ENCODE measurements around the gene IZUMO1. TPM values are rescaled to one million over a fixed set of nuclear protein-coding genes. Genes with fewer than 3 reads are reported as not detected.
"Not testable (repeated sequence)": the region's sequence is repeated elsewhere in the genome, so short reads cannot be mapped to it uniquely, and the experiment has no call there.

IZUMO1 gene
- total RNA-seq, 1 donor from 2014 or later, result 0.17 TPM

GRCh38 chr19:48713041-48713863, 33.5 kb downstream of the IZUMO1 start:
- peak; percentile 55 for DNase-seq

DNA sequence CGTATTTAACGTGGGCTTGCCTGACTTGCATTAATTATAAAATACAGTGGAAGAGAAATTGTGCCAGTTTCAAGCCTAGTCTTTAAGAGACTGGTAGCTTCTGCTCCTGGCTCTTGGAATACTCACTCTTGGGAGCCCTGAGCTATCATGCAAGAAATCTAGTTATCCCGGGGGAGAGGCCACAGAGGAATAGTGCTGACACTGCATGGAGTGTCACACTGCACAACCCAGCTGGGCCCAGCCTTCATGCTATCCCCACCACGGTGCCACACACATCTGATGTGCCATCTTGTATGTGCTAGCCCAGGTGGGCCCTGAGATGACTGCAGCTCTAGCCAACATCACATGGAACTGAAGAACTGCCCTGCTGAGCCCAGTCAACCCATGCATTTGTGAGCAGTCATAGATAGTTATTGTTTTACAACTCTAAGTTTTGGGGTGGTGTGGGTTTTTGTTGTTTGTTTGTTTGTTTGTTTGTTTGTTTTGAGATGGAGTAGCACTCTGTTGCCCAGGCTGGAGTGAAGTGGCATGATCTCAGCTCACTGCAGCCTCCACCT, 35.5 kb downstream of the IZUMO1 start:
- DNase-seq, result no peak

GRCh38 chr19:48708471-48708870, 38.2 kb downstream of the IZUMO1 start:
- no peak for DNase-seq

DNA sequence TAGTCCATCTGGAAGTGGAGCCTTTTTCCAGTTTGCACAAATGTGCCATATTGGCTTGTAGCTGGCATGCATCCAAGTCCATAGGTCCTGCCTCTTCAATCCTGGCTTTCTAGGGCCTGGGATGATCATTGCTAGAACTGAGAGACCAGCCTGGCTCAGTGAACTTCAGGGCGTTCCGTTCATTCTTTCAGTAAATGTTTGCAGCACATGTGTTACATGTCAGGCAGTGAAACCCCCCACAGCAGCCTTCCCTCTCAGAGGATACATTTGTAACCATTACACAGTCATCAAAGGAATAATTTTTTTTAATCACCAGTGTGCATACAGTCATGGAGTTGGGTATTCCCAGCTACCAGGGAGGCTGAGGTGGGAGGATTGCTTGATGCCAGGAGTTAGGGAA, 41.3 kb downstream of the IZUMO1 start:
- DNase-seq, result no peak

GRCh38 chr19:48703316-48703715, 43.4 kb downstream of the IZUMO1 start:
- DNase-seq, result no peak

DNA sequence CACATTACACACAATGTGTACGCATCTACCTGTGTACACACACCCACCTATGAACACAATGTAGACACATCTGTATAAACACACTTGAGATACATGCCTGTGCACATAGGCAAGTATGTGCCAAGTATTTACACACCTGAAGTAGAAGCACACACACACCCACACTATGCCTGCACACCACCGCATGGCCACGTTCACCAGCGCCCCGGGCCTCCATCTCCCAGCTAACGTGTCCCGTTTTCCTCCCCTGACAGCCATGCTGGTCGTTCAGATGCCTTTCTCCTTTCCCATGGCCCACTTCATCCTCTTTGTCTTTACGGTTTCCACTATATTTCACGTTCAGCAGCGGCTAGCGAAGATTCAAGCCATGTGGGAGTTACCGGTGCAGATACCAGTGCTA, 44.0 kb downstream of the IZUMO1 start:
- DNase-seq, result no peak

GRCh38 chr19:48698046-48698445, 48.7 kb downstream of the IZUMO1 start:
- DNase-seq, result peak; percentile 40

DNA sequence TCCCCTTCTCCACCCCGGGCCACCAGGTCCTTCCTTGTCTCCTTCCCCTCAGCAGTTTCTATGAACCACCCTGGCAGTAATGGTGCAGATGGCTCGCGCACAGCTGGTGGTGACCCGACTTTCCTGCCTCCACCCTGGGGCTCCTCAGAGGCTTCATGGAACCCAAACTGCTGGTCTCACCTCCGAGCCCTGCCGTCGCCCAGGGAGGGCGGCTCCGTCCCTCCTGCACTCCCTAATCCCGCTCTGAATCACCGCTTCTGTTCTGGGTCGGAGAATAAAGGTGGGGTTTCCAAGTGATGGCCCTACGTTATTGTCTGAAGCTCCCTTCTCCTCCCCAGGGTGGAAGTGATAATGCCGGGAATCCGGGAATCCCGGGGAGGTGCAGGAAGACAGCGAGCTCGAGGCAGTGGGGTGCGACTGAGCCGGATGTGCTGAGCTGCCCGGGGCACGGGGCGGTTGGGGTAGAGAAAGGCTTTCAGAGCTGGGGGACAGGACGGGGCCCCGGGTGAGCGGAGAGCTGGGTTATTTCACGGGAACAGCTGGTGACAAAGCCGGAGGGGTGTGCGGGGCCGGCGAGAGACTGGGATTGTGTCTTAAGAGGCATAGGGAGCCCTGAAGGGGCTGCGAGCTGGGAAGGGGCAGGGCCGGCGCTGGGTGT, 50.2 kb downstream of the IZUMO1 start:
- DNase-seq, result no peak

DNA sequence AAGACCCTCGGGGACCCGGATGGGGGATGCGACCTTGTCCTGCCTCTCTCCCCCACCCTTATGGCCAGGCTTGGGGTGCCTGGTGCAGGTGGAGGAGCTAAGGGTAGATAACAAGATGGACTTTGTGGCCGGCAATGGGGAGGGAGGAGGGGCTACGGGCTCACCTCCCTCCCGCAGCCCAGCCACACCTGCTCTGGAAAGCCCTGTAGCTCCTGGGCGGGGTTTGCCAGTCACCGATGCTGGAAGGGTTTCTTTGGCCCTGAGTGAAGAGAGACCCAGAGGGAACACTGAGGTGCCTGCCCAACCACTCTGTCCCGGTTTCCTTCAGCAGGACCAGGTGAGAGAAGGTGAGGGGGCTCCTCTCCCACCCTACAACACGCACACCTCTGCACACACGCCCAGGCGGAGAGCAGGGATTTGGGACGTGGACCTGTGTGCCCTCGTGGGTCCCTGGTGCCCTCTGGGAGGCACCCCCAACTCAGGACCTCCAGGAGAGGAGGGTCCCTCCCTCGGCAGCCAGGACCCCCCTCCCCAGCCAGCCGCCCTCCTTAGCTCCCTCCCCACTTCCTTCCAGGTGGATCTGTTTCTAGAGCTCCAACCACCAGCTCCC, 50.9 kb downstream of the IZUMO1 start, which contains the start of gene FUT2:
Gene FUT2 (plus strand): TSS at position 229 of the 610 bp plus-strand sequence. CDS start 6,986 bp downstream, outside the sequence.
- DNase-seq, result no peak

DNA sequence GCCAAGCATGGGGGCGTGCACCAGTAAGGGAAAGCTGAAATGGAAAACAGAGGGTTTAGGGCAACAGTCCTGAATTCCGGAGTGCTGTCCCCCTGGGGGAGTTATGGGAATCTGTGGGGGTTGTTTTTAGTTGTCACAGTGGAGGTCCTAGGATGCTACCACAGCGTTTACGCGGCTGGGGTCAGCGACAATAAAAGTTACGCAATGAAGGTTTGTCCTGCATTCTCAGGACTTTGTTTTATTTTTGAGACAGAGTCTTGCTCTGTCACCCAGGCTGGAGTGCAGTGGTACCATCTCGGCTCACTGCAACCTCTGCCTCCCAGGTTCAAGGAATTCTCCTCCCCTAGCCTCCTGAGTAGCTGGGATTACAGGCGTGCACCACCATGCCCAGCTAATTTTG, 53.1 kb downstream of the IZUMO1 start:
- DNase-seq, result not testable (repeated sequence)

Other genes with a start within 250 kb of the IZUMO1 start
- 0.14 TPM in 1 of 2 replicates, not detected in the other for gene LMTK3, start 235.1 kb downstream of the IZUMO1 start, total RNA-seq
- 0.42 TPM in 1 of 2 replicates, not detected in the other for gene SULT2B1, start 194.7 kb downstream of the IZUMO1 start, total RNA-seq
- not detected in 2 replicates for gene SPACA4, start 140.2 kb downstream of the IZUMO1 start, total RNA-seq
- gene FAM83E, start 131.8 kb downstream of the IZUMO1 start, total RNA-seq, result 0.51 TPM in 1 of 2 replicates, not detected in the other
- 1,626 and 2,230 TPM in 2 replicates for gene RPL18, start 127.7 kb downstream of the IZUMO1 start, total RNA-seq
- 8.8 and 12.6 TPM in 2 replicates for gene SPHK2, start 127.4 kb downstream of the IZUMO1 start, total RNA-seq
- 1.6 and 3.1 TPM in 2 replicates for gene DBP, start 109.5 kb downstream of the IZUMO1 start, total RNA-seq
- gene CA11, start 100.7 kb downstream of the IZUMO1 start, total RNA-seq, result 1.7 and 4.8 TPM in 2 replicates
- 0.05 TPM in 1 of 2 replicates, not detected in the other for gene NTN5, start 73.9 kb downstream of the IZUMO1 start, total RNA-seq
- gene FUT2, start 50.9 kb downstream of the IZUMO1 start, total RNA-seq, result not detected in 2 replicates
- gene MAMSTR, start 27.2 kb downstream of the IZUMO1 start, total RNA-seq, result 0.09 and 0.51 TPM in 2 replicates
- gene RASIP1, start 6.3 kb downstream of the IZUMO1 start, total RNA-seq, result 130 and 154 TPM in 2 replicates
- gene FUT1, start 5.7 kb upstream of the IZUMO1 start, total RNA-seq, result 8.1 and 10.9 TPM in 2 replicates
- gene FGF21, start 8.6 kb upstream of the IZUMO1 start, total RNA-seq, result not detected in 2 replicates
- gene BCAT2, start 64.1 kb upstream of the IZUMO1 start, total RNA-seq, result 40.7 and 56.7 TPM in 2 replicates
- 1.5 and 8.0 TPM in 2 replicates for gene HSD17B14, start 89.6 kb upstream of the IZUMO1 start, total RNA-seq
- gene PLEKHA4, start 121.7 kb upstream of the IZUMO1 start, total RNA-seq, result 2.6 and 6.5 TPM in 2 replicates
- 39.2 and 59.6 TPM in 2 replicates for gene PPP1R15A, start 125.5 kb upstream of the IZUMO1 start, total RNA-seq
- gene TULP2, start 151.8 kb upstream of the IZUMO1 start, total RNA-seq, result 0.34 TPM in 1 of 2 replicates, not detected in the other
- gene NUCB1, start 153.4 kb upstream of the IZUMO1 start, total RNA-seq, result 167 and 333 TPM in 2 replicates
- not detected in 2 replicates for gene DHDH, start 186.8 kb upstream of the IZUMO1 start, total RNA-seq
- 96.8 and 134 TPM in 2 replicates for gene BAX, start 208.0 kb upstream of the IZUMO1 start, total RNA-seq
- gene FTL, start 218.4 kb upstream of the IZUMO1 start, total RNA-seq, result 1,252 and 1,399 TPM in 2 replicates
- gene GYS1, start 246.4 kb upstream of the IZUMO1 start, total RNA-seq, result 14.8 and 28.8 TPM in 2 replicates
- 172 and 278 TPM in 2 replicates for gene RUVBL2, start 247.0 kb upstream of the IZUMO1 start, total RNA-seq